HG03196 (cell line): Measurements from ENCODE around the gene DAZAP2.

Experiments used
- ATAC-seq: cut with Tn5 transposase; IDR thresholded peaks from one replicate; pipeline ENCODE4 v1.9.1; 2021; ENCODE audit not compliant: unreplicated experiment

The DAZAP2 gene

DNA sequence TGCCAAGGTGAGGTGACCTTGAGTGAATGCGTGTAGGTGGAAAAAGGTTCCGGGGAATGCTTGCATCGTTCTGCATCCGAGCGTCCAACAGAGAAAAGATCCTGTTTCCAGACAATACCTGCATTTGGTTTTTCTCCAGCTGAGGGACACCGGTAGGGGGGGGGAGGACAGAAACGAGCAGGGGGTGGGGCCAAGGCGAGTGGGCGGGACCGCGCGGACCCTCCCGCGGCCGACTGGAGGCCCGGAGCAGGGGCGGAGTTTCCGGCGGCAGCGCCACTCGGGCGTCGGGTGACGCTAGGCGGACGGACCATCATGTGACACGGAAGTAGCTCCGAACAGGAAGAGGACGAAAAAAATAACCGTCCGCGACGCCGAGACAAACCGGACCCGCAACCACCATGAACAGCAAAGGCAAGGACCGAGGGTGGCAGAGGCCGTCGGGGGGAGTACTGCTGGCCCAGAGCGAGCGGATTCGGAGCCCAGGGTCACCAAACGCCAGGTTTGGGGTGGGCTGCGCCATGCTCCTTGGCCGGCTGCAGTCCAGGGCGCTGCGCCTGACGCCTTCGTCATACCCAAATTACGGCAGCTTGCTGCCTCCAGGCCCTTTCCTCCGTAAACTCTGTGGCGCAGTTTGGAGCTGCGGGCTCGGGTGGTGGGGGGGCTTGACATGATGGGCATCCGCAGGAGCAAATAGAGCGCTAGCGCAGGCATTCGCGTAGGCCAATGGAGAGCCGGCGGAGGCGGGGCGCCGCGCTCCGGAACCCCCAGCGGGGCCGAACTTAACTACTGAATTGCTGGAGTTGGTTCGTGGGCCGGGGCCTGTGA is at the start of gene DAZAP2:
TSS of gene DAZAP2 (plus strand) at position 317 of the 825 bp plus-strand sequence. CDS start at position 399, 82 bp downstream.
- peak; percentile 91 for ATAC-seq

- ATAC-seq, result no peak
These were observed 48.8 kb upstream of the DAZAP2 start for GRCh38 chr12:51189790-51190355.

GRCh38 chr12:51190820-51191219 is 47.8 kb upstream of the DAZAP2 start:
- ATAC-seq, result no peak

DNA sequence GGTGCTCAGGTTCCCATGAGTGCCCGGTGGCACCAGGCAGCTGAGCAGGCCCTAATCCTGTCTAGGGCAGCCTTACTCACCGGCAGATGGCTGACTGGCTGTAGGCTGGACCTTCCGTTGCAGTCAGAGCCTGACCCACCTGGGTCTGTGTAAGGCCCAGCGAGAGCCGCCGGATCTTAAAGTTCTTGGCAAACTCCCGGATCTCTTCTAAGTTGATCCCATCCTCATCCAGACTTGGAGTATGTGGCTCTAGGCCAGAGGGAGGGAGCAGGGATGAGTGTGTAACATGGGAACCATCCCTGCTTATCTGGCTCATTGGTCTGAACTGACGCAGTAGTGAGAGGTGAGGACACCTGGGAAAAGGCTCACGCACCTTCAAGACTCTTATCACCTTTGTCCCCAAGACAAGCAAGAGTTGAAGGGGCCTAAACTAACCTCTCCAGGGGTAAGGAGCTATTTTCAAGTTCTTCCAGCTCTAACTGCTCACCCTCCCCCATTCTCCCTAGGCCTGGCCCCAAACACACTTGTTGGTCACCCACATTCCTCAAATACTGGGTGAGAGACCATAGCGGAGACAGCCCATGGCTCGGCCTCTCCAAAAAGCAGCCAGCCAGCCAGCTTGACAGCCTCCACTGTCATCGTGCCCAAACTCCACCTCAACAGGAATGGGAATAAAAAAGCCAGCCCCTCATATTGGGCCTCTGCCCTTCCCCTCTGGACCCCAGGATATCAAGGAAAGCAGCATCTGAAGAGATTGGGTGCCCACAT is 46.9 kb upstream of the DAZAP2 start:
- no peak for ATAC-seq

DNA sequence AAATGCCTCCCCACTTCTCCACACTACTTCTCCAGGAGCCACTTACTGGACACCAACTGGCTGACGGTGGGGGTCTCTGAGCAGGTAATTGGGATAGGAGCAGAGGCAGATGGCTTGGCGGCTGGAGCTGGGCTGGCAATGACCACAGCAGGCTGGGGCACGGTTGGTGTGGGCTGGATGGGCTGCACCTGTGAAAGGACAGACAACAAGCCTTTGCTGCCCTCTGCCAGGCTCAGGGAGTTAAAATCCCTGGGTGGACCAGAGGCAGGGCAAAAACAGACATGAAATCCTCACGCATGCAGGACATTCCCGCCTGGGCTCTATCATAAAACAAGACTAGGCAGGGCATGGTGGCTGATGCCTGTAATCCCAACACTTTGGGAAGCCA is 46.3 kb upstream of the DAZAP2 start:
- no peak for ATAC-seq

DNA sequence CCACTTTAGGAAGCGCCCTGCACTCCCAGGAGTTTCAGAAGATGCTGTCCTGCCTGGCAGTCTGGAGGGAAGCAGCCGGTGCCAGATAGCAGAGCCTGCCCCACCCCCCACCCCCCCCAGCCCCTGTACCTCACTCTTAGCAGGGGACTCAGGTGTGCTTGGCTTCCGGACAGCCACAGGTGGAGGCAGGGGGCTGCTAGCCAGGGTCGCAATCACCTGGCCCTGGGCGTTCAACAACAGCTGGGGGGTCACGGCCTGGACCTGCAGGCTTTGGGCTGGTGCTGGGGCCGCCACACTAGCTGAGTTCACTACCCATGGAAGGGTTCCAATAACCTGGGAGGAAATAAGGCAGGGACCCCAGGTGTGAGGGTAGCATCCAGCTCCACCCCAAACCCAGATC is 42.8 kb upstream of the DAZAP2 start:
- ATAC-seq, result no peak

DNA sequence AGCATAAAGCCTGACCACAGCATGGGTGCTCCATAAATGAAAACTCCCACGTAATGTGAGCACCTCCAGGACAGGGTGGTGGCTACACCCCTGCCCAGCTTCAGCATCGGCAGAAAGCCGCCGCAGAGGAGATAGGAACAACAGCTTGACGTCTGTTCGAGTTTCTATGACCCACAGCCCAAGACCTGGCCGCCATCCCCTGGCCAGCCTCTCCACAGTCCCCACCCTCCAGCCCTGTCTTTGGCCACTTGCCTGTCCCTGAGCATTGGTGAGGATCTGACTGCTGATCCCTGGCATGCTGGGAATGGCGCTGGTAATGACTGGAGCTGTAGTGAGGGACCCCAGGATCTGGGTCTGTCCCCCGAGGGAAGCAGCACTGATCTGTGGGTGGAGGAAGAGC is 42.1 kb upstream of the DAZAP2 start:
- no peak for ATAC-seq

- ATAC-seq, result no peak
These were observed 40.7 kb upstream of the DAZAP2 start for GRCh38 chr12:51197736-51198567.

- no peak for ATAC-seq
These were observed 39.9 kb upstream of the DAZAP2 start for GRCh38 chr12:51198568-51199365.

DNA sequence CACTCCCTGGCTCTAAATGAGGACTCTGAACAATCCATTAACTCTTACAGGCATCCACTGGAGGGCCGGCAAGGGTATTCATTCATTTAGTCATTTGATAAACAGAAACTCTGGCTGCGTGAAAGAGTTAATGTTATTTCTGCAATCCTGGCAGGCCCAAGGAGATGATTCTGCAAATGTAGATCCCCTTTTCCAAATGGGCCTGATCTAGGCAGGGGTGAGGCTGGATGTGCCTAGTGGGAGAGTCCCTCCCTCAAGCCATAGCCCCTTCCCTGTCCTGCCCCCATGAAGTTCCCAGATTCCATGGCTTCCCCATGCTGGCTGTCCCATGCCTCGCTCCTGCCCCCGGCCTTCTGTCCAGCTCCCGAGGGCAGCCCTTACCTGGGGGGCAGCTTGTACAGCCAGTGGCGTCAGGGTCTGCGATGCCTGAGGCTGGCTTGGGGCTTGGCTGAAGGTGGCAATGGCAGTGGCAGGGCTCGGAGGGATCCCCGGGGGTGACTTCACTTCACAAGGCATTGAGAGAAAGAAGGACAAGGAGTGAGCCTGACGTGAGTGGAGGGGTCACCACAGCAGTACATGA is 39.2 kb upstream of the DAZAP2 start:
- ATAC-seq, result no peak

- no peak for ATAC-seq
These were observed 38.5 kb upstream of the DAZAP2 start for GRCh38 chr12:51200156-51200555.

GRCh38 chr12:51200806-51201205 is 37.8 kb upstream of the DAZAP2 start:
- ATAC-seq, result no peak

DNA sequence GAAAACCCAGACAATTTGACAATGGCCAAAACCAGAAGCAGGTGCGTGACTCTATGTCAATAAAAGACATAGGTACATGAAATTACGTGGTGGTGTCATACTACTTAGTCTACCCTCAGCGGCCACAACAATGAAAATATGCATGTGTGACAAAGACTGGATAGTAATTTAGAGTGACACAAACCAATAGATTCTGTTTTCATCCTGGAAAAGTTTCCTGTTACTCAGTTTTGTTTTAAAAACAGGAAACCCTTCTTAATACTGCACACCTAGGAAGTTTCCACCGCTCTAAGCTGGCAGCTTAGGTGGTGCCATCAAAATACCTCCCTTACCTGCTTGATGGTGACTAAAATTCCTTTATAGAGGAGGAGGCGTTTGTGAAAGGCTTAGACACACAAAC is 35.9 kb upstream of the DAZAP2 start:
- no peak for ATAC-seq

- ATAC-seq, result no peak
These were observed 33.3 kb upstream of the DAZAP2 start for GRCh38 chr12:51205350-51205749.

DNA sequence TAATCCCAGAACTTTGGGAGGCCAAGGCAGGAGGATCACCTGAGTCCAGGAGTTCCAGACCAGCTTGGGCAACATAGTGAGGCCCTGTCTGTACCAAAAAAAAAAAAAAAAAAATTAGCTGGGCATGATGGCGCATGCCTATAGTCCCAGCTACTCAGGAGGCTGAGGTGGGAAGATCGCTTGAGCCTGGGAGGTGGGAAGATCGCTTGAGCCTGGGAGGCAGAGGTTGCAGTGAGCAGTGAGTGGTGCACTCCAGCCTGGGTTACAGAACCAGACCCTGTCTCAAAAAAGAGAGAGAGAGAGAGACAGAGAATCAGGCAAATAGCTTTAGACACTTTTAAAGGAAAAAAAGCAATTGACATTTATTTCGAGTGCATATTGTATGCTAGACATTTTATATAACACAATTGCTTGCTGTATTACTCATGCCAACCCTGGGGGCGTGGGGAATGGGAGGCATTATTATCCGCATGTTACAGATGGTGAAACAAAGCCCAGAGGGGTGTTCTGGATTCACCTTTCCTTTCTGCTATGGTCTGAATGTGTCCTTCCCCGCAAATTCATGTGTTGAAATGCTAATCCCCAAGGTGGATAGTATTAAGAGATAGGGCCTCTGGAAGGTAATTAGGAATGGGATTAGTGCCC is 30.5 kb upstream of the DAZAP2 start:
- no peak for ATAC-seq

- no peak for ATAC-seq
These were observed 29.4 kb upstream of the DAZAP2 start for GRCh38 chr12:51209259-51209658.

DNA sequence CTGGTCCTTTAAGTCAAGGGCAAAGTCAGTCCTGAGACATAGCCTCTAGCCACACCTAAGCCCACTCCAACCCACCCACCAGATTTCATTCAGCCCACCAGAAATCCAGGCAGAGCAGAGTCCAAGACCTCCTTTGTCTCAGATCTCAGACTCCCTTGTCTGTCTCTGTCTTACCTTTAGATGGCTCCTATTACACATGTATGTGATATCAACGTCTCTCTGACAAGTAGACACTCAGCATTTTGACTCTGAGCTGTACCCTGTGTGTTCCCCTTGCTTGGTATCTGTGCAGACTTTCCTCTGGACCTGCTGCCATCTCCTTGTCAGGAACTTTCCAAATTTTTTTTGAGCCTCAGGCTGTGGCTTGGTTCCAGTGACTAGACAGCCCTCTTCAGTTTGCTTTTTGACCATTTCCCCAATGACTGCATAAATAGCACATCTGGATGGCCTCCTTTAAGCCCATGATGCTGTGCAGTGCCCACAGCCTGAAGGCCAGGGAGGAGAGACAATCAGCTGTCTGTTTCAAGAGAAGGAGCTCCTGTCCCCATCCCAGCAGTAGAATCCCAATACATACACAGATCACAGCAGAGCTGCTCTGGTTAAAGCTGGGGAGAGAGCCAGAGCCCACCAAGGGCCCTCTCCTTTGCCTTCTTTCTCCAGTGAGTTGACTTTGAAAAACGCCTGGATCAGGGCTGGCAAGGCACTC is 27.8 kb upstream of the DAZAP2 start:
- ATAC-seq, result no peak

GRCh38 chr12:51214895-51215294 is 23.7 kb upstream of the DAZAP2 start:
- ATAC-seq, result no peak

GRCh38 chr12:51216642-51217041 is 22.0 kb upstream of the DAZAP2 start:
- no peak for ATAC-seq
